Right lobe of liver (tissue), 4 donors: ENCODE results near the gene ZNF777.

Experiments used
- CTCF ChIP-seq, 4 donors: fragments of 200-600 bp in 3 of 4; fragments of 450-650 bp in 1 of 4; IDR thresholded peaks; one replicate each; pipeline versions ENCODE4 v1.5.1 to v1.8.0; 2016 to 2022; ENCODE audit warnings: antibody characterized with exemption in 4 of 4, mild to moderate bottlenecking in 2 of 4
- POLR2A ChIP-seq: fragments of 450-650 bp; IDR thresholded peaks from one replicate; pipeline ENCODE4 v1.6.1; 2017; ENCODE audit warnings: antibody characterized with exemption, mild to moderate bottlenecking
- donor health status: DM: no; HTN: no; CAD: no.
- donor health status: DM: no; HTN: no; CAD: no.
- donor health status: DM: no; HTN: yes; CAD: no.

DNA sequence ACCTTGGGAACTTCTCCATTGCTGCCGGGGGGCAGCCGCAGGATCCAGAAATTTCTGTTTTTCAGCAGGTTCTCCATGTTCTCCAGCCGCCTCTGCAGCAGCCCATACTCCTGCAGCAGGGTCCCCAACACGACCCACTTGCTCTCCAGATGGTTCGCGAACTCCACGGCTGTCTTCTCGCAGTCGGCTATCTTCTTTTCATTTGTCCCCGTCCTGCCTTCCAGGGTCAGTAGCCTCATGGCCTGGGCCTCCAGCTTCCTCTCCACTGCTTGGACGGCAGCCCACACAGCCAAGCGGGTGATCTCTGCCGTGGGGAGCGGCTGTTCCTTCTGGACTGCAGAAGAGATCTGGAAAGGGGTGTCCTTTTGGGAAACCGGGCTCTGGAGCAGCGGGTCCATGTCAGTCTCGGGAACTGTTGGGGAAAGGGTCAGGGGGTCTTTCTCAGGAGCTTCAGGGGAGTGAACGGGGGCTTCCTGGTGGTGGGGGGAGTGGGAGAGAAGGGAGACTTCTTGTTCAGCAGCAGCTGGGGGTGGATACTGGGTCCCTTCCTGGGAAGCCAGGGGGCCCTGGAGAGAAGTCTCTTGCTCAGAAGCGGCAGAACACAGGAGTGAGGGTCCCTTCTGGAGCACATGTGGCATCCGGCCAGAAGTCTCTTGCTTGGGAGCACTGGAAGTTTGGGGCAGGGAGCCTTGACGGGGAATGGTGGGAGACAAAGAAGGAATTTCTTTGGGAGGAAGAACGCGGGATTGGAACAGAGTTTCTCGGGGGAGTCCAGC, 5.5 kb downstream of the ZNF777 start:
- TF ChIP-seq CTCF (IDR thresholded peaks at IDR 0.05) (no peak), POLR2A (no peak)
